Liver (tissue), 9 donors: ENCODE measurements around the gene NUB1. TPM values are rescaled to one million over a fixed set of nuclear protein-coding genes. Genes with fewer than 3 reads are reported as not detected.

Experiments
- DNase-seq: peaks from one replicate; pipeline ENCODE4 v3.0.0-alpha.2; 2017; ENCODE audit warnings: low spot score
- H3K27ac ChIP-seq, 2 donors: one replicate each; pipeline ENCODE4 v1.7.0; 2013; ENCODE audit warnings: inconsistent platforms in 2 of 2, low read length in 2 of 2, control low read depth in 1 of 2, low read depth in 1 of 2, mild to moderate bottlenecking in 1 of 2
- H3K27me3 ChIP-seq, 4 donors: one replicate each; pipeline versions ENCODE4 v1.6.1 to v1.7.0; 2013; ENCODE audit warnings: low read length in 3 of 4, inconsistent platforms in 1 of 4, mild to moderate bottlenecking in 1 of 4, moderate library complexity in 1 of 4; ENCODE audit not compliant: control insufficient read depth in 4 of 4, insufficient read depth in 4 of 4
- H3K36me3 ChIP-seq, 4 donors: one replicate each; pipeline versions ENCODE4 v1.6.1 to v1.7.0; 2013; ENCODE audit warnings: low read length in 3 of 4, mild to moderate bottlenecking in 3 of 4, low read depth in 1 of 4, moderate library complexity in 1 of 4; ENCODE audit not compliant: control insufficient read depth in 4 of 4, insufficient read depth in 3 of 4
- H3K4me1 ChIP-seq, 4 donors: one replicate each; pipeline versions ENCODE4 v1.6.1 to v1.7.0; 2013; ENCODE audit warnings: low read length in 3 of 4, mild to moderate bottlenecking in 3 of 4, moderate library complexity in 1 of 4; ENCODE audit not compliant: control insufficient read depth in 4 of 4, insufficient read depth in 4 of 4
- H3K4me3 ChIP-seq, 3 donors: one replicate each; pipeline versions ENCODE4 v1.6.1 to v1.7.0; 2013; ENCODE audit warnings: low read length in 3 of 3, control low read depth in 1 of 3, low read depth in 1 of 3, mild to moderate bottlenecking in 1 of 3
- H3K9ac ChIP-seq, 2 donors: one replicate each; pipeline ENCODE4 v1.7.0; 2013; ENCODE audit warnings: low read length in 2 of 2, mild to moderate bottlenecking in 2 of 2, moderate library complexity in 2 of 2, control low read depth in 1 of 2, low read depth in 1 of 2
- H3K9me3 ChIP-seq, 4 donors: one replicate each; pipeline versions ENCODE4 v1.6.1 to v1.7.0; 2013; ENCODE audit warnings: low read length in 3 of 4; ENCODE audit not compliant: control insufficient read depth in 4 of 4
- CTCF ChIP-seq: fragments of 150-350 bp; IDR thresholded peaks from 2 replicates; pipeline ENCODE4 v1.5.1; 2017; ENCODE audit warnings: improper control_type of control experiment, low read depth, low read length; ENCODE audit not compliant: missing input control
- EGR1 ChIP-seq, 2 donors: IDR thresholded peaks; 2 replicates each; pipeline ENCODE4 v1.6.1; 2016 to 2018; ENCODE audit warnings: antibody characterized with exemption in 2 of 2, low read depth in 2 of 2
- FOXA1 ChIP-seq: IDR thresholded peaks from 2 replicates; pipeline ENCODE4 v1.6.1; 2016; ENCODE audit warnings: antibody characterized with exemption
- FOXA2 ChIP-seq: IDR thresholded peaks from 2 replicates; pipeline ENCODE4 v1.6.1; 2016; ENCODE audit warnings: antibody characterized with exemption
- GABPA ChIP-seq, 2 donors: IDR thresholded peaks in 1 of 2; conservative IDR thresholded peaks in 1 of 2; 2 replicates each; pipeline ENCODE4 v1.6.1; 2016; ENCODE audit warnings: antibody characterized with exemption in 2 of 2, mild to moderate bottlenecking in 1 of 2, moderate library complexity in 1 of 2
- HNF4A ChIP-seq, 2 donors: conservative IDR thresholded peaks; 2 replicates each; pipeline ENCODE4 v1.6.1; 2016; ENCODE audit warnings: antibody characterized with exemption in 2 of 2, mild to moderate bottlenecking in 2 of 2
- JUND ChIP-seq, 2 donors: IDR thresholded peaks; 2 replicates each; pipeline ENCODE4 v1.6.1; 2016; ENCODE audit warnings: antibody characterized with exemption in 2 of 2
- NR2F2 ChIP-seq: IDR thresholded peaks from 2 replicates; pipeline ENCODE4 v1.6.1; 2016; ENCODE audit warnings: antibody characterized with exemption
- RAD21 ChIP-seq, 2 donors: IDR thresholded peaks; 2 replicates each; pipeline ENCODE4 v1.6.1; 2016; ENCODE audit warnings: antibody characterized with exemption in 2 of 2, mild to moderate bottlenecking in 2 of 2
- REST ChIP-seq: IDR thresholded peaks from 2 replicates; pipeline ENCODE4 v1.6.1; 2016; ENCODE audit warnings: antibody characterized with exemption, mild to moderate bottlenecking
- TAF1 ChIP-seq: conservative IDR thresholded peaks from 2 replicates; pipeline ENCODE4 v1.6.1; 2016; ENCODE audit warnings: antibody characterized with exemption, mild to moderate bottlenecking
- YY1 ChIP-seq: IDR thresholded peaks from 2 replicates; pipeline ENCODE4 v1.6.1; 2016; ENCODE audit warnings: antibody characterized with exemption, mild to moderate bottlenecking
- WGBS: extraction: QIAGEN DNeasy Blood & Tissue Kit; methylation state at CpG from one replicate; pipeline ENCODE4 v1.1.7; 2013; 5-methylcytosine and 5-hydroxymethylcytosine counted together
- polyA plus RNA-seq, 2 donors: library from polyadenylated mRNA; stranded (reverse) in 1 of 2; unstranded in 1 of 2; fragments of 200-250 nt in 1 of 2; fragments of >200 nt in 1 of 2; fragmentation: Nextera tagmentation in 1 of 2; extraction: Ambion mirVana in 1 of 2; gene quantifications; one replicate each; pipeline versions ENCODE4 v1.2.1 to v1.2.3, GENCODE V29; 2013 to 2015
- total RNA-seq, 2 donors: library from RNA; depleted of rRNA; stranded (reverse); fragments of >200 nt; gene quantifications; one replicate each; pipeline ENCODE4 v1.2.3, GENCODE V29; 2014
- TF ChIP-seq, protein P1 (sequence below): IDR thresholded peaks from 2 replicates; pipeline ENCODE4 v1.6.1; 2016; ENCODE audit warnings: antibody characterized with exemption
- donor health status: healthy.
- donor health status: healthy.
- donor health status: healthy.
- donor health status: healthy.
- donor health status: healthy.

The NUB1 gene
- total and polyA plus RNA-seq, 4 donors, result 14.0 to 27.9 (median 18.8) TPM

- TF ChIP-seq RAD21 (IDR thresholded peaks at IDR 0.05) (no peak), CTCF (no peak)
Observed at GRCh38 chr7:151394076-151395035, 52.7 kb downstream of the NUB1 start (continued).

DNA sequence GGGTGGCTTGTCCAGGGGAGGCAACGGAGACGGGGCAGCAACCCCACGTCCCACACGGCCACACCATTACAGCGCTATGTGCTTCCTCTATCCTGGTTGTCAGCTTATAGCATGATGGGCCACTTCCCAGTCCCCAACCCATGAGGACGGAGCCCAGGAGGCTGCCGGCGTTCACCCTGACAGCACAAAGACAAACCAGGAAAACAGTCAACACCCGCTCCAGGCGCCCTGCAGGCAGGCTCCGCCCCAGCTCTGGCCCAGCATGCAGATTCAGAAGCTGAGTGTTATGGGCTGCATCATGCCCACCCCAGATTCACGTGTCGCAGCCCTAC, 53.4 kb downstream of the NUB1 start:
- Histone ChIP-seq H3K27me3 (peaks cover 0 to 2% (median 0%) of the 10 kb centered on the region in 4 donors), H3K9ac (no peak overlapping the region), H3K36me3 (no peaks in the 10 kb centered on the region), H3K27ac (no peak overlapping the region), H3K9me3 (no peaks in the 10 kb centered on the region), H3K4me3 (no peak overlapping the region), H3K4me1 (no peaks in the 10 kb centered on the region)
- no peak for TF ChIP-seq YY1
- TF ChIP-seq HNF4A (conservative IDR thresholded peaks at IDR 0.05), result no peak
- TF ChIP-seq TAF1, result no peak
- no peak for TF ChIP-seq NR2F2
- TF ChIP-seq REST, result no peak
- TF ChIP-seq EGR1 (IDR thresholded peaks at IDR 0.05; ENCODE audit: low read depth in 2 of 2), result no peak
- TF ChIP-seq, protein P1, sequence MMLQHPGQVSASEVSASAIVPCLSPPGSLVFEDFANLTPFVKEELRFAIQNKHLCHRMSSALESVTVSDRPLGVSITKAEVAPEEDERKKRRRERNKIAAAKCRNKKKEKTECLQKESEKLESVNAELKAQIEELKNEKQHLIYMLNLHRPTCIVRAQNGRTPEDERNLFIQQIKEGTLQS, result no peak
- TF ChIP-seq RAD21 (IDR thresholded peaks at IDR 0.05), result no peak
- 83% methylated on average over 13 of the region's 13 CpGs for WGBS
- no peak for DNase-seq

DNA sequence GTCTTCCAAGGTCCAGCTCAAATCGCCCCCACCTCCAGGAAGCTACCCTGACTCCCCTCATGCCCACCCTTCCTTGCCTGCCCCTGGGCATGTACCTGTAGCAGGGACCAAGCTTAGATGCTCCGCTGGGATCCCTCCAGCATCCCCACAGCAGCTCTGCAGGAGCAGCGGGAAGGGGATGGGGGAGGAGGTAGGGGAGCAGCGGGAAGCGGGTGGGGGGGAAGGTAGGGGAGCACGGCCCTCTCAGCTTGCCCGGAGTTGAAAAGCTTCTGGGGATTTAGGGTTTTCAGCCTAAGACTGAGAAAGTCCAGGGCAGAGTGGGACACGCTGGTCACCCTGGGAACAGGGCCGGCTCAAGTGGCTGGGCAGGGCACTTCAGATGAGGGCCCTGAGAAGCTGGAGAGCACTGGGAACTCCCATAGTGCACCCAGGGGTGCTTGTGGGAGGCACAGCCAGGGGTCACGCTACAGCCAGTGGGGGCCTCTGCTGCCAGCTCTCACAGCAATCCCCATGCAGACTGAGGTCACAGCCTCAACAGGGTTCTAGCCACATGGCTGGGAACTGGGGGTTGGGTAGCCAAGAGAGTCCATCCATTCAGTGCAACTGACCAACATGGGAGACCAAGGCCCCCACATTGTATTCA, 54.8 kb downstream of the NUB1 start:
- peaks cover 0 to 2% (median 0%) of the 10 kb centered on the region in 4 donors for H3K27me3 ChIP-seq
- no peak overlapping the region for H3K27ac ChIP-seq
- H3K4me3 ChIP-seq, result no peak overlapping the region
- H3K36me3 ChIP-seq, result no peaks in the 10 kb centered on the region
- no peaks in the 10 kb centered on the region for H3K9me3 ChIP-seq
- no peak overlapping the region for H3K9ac ChIP-seq
- H3K4me1 ChIP-seq, result no peaks in the 10 kb centered on the region
- no peak for TF ChIP-seq TAF1
- no peak for TF ChIP-seq GABPA (IDR thresholded peaks at IDR 0.05 in 1 of 2, conservative IDR thresholded peaks at IDR 0.05 in 1 of 2)
- no peak for TF ChIP-seq NR2F2
- no peak for TF ChIP-seq JUND (IDR thresholded peaks at IDR 0.05)
- TF ChIP-seq, protein P1, result no peak
- TF ChIP-seq FOXA2, result no peak
- no peak for TF ChIP-seq EGR1 (IDR thresholded peaks at IDR 0.05; ENCODE audit: low read depth in 2 of 2)
- TF ChIP-seq FOXA1, result no peak
- no peak for DNase-seq
- WGBS, result 90% methylated on average over 10 of the region's 10 CpGs
